ENCODE data around the gene FKBP8.

The FKBP8 gene

GRCh38 chr19:18506101-18506930 is 37.1 kb downstream of the FKBP8 start:
- Histone ChIP-seq H3K4me3 (replicated peaks; ENCODE audit: insufficient read depth, low read length) (no peak overlapping the region), H3K27ac (replicated peaks) (no peak overlapping the region; the same call in 1 of the 2 replicates), H3K27me3 (ENCODE audit: insufficient read depth, poor library complexity, severe bottlenecking) (no peaks in the 10 kb centered on the region)
- DNase-seq (ENCODE audit: low read depth in 1 of 2, low spot score in 1 of 2), result peak in 1 of 2 experiments; percentile 41
- no peak for TF ChIP-seq POLR2AphosphoS5 (IDR thresholded peaks at IDR 0.05; ENCODE audit: low read depth)
- TF ChIP-seq REST (IDR thresholded peaks at IDR 0.05; ENCODE audit: insufficient replicate concordance, low read depth), result no peak
- no peak for TF ChIP-seq SPI1 (IDR thresholded peaks at IDR 0.05; ENCODE audit: borderline replicate concordance, low read depth)

- H3K27me3 ChIP-seq (ENCODE audit: insufficient read depth, poor library complexity, severe bottlenecking), result no peaks in the 10 kb centered on the region
- H3K27ac ChIP-seq (replicated peaks), result no peak overlapping the region
- H3K4me3 ChIP-seq (replicated peaks; ENCODE audit: insufficient read depth, low read length), result no peak overlapping the region
- TF ChIP-seq POLR2AphosphoS5 (IDR thresholded peaks at IDR 0.05; ENCODE audit: low read depth) (no peak), CTCF (IDR thresholded peaks at IDR 0.05; ENCODE audit: insufficient read depth, low read length) (no peak), REST (IDR thresholded peaks at IDR 0.05; ENCODE audit: insufficient replicate concordance, low read depth) (no peak), SPI1 (IDR thresholded peaks at IDR 0.05; ENCODE audit: borderline replicate concordance, low read depth) (no peak), GABPA (IDR thresholded peaks at IDR 0.05; ENCODE audit: low read depth) (no peak)
- no peak for DNase-seq (ENCODE audit: low read depth in 1 of 2, low spot score in 1 of 2)
Measured at GRCh38 chr19:18504886-18505610, 38.3 kb downstream of the FKBP8 start.

- DNase-seq (ENCODE audit: low read depth in 1 of 2, low spot score in 1 of 2), result no peak
- Histone ChIP-seq H3K27ac (replicated peaks) (peak overlapping the region; percentile 71; the same call in 1 of the 2 replicates), H3K27me3 (ENCODE audit: insufficient read depth, poor library complexity, severe bottlenecking) (no peaks in the 10 kb centered on the region), H3K4me3 (replicated peaks; ENCODE audit: insufficient read depth, low read length) (no peak overlapping the region)
- TF ChIP-seq SPI1 (IDR thresholded peaks at IDR 0.05; ENCODE audit: borderline replicate concordance, low read depth), result peak; percentile 82
- TF ChIP-seq POLR2AphosphoS5 (IDR thresholded peaks at IDR 0.05; ENCODE audit: low read depth), result no peak
Measured at GRCh38 chr19:18503971-18504885, 39.1 kb downstream of the FKBP8 start.

GRCh38 chr19:18503337-18503970 is 39.9 kb downstream of the FKBP8 start:
- no peak overlapping the region for H3K4me3 ChIP-seq (replicated peaks; ENCODE audit: insufficient read depth, low read length)
- H3K27me3 ChIP-seq (ENCODE audit: insufficient read depth, poor library complexity, severe bottlenecking), result no peaks in the 10 kb centered on the region
- DNase-seq (ENCODE audit: low read depth in 1 of 2, low spot score in 1 of 2), result peak in 1 of 2 experiments; percentile 58
- no peak for TF ChIP-seq POLR2AphosphoS5 (IDR thresholded peaks at IDR 0.05; ENCODE audit: low read depth)
- TF ChIP-seq REST (IDR thresholded peaks at IDR 0.05; ENCODE audit: insufficient replicate concordance, low read depth), result no peak
- H3K27ac ChIP-seq (replicated peaks), result peak overlapping the region; percentile 71

All from HL-60 (cell line).